Measurements from ENCODE around the gene RHEBL1. TPM values are rescaled to one million over a fixed set of nuclear protein-coding genes. Genes with fewer than 3 reads are reported as not detected.

The RHEBL1 gene
- total RNA-seq, 1 donor from 2014 or later: 5.3 TPM

DNA sequence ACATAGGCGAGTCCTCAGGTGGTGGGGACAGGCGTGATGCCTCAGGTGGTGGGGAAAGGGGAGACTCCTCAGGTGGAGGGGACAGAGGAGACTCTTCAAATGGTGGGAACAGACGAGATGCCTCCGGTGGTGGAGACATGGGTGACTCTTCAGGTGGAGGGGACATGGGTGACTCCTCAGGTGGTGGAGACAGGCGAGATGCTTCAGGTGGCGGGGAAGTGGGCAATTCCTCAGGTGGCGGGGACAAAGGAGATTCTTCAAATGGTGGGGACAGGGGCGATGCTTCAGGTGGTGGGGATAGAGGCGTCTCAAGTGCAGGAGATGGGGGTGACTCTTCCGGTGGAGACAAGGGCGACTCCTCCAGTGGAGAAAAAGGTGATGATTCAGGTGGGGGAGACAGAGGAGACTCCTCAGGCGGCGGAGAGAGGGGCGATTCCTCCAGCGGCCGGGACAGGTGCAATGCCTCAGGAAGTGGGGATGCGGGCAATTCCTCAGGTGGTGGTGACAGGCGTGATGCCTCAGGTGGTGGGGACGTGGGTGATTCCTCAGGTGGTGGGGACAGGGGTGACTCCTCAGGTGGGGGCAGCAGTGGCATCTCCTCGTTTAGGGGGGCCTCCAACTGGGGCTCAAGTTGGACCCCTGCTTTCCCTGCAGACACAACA, 17.9 kb downstream of the RHEBL1 start:
- Histone ChIP-seq H4K20me1 (ENCODE audit: low read depth) (peaks cover 60% of the 10 kb centered on the region), H2AFZ (replicated peaks) (no peak overlapping the region), H3K4me1 (peaks cover 8% of the 10 kb centered on the region), H3K4me3 (no peak overlapping the region), H3K36me3 (no peaks in the 10 kb centered on the region), H3K27me3 (no peaks in the 10 kb centered on the region), H3K79me2 (ENCODE audit: low read depth) (peaks cover 28% of the 10 kb centered on the region), H3K4me2 (no peak overlapping the region), H3K9me3 (ENCODE audit: low read depth) (no peaks in the 10 kb centered on the region), H3K9ac (no peak overlapping the region), H3F3A (ENCODE audit: low read depth) (no peaks in the 10 kb centered on the region), H3K27ac (no peak overlapping the region)
- Mint-ChIP-seq H3K4me1 (peaks cover 19% of the 10 kb centered on the region), H3K4me3 (peak overlapping the region; percentile 6), H3K27me3 (ENCODE audit: insufficient read depth, low read depth) (peaks cover 12% of the 10 kb centered on the region), H3K27ac (no peak overlapping the region), H3K36me3 (peaks cover 49% of the 10 kb centered on the region), H3K9me3 (no peaks in the 10 kb centered on the region)
- no peak for DNase-seq (ENCODE audit: low spot score)
- TF ChIP-seq EZH2phosphoT487 (IDR thresholded peaks at IDR 0.05): no peak
- TF ChIP-seq, protein P1, sequence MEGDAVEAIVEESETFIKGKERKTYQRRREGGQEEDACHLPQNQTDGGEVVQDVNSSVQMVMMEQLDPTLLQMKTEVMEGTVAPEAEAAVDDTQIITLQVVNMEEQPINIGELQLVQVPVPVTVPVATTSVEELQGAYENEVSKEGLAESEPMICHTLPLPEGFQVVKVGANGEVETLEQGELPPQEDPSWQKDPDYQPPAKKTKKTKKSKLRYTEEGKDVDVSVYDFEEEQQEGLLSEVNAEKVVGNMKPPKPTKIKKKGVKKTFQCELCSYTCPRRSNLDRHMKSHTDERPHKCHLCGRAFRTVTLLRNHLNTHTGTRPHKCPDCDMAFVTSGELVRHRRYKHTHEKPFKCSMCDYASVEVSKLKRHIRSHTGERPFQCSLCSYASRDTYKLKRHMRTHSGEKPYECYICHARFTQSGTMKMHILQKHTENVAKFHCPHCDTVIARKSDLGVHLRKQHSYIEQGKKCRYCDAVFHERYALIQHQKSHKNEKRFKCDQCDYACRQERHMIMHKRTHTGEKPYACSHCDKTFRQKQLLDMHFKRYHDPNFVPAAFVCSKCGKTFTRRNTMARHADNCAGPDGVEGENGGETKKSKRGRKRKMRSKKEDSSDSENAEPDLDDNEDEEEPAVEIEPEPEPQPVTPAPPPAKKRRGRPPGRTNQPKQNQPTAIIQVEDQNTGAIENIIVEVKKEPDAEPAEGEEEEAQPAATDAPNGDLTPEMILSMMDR (IDR thresholded peaks at IDR 0.05): no peak

DNA sequence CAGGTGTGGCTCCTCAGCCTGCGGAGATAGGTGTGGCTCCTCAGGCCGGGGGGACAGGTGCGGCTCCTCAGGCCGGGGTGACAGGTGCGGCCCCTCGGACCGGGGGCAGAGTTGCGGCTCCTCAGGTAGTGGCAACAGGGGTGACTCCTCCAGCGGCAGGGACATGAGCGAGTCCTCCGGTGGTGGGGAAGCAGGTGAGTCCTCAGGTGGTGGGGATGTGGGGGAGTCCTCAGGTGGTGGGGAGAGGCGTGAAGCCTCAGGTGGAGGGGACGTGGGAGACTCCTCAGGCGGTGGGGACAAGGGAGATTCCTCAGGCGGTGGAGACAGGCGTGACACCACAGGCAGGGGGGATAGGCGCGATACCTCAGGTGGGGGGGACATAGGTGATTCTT, 18.4 kb downstream of the RHEBL1 start:
- Histone ChIP-seq H2AFZ (replicated peaks) (no peak overlapping the region), H4K20me1 (ENCODE audit: low read depth) (peaks cover 55% of the 10 kb centered on the region), H3K9me3 (ENCODE audit: low read depth) (no peaks in the 10 kb centered on the region), H3K27ac (no peak overlapping the region), H3K9ac (no peak overlapping the region), H3K4me2 (no peak overlapping the region), H3K79me2 (ENCODE audit: low read depth) (peaks cover 23% of the 10 kb centered on the region), H3F3A (ENCODE audit: low read depth) (no peaks in the 10 kb centered on the region), H3K4me3 (no peak overlapping the region), H3K4me1 (peaks cover 3% of the 10 kb centered on the region), H3K27me3 (no peaks in the 10 kb centered on the region), H3K36me3 (no peaks in the 10 kb centered on the region)
- Mint-ChIP-seq H3K27me3 (ENCODE audit: insufficient read depth, low read depth) (peaks cover 14% of the 10 kb centered on the region), H3K27ac (no peak overlapping the region), H3K36me3 (peaks cover 52% of the 10 kb centered on the region), H3K4me1 (peaks cover 13% of the 10 kb centered on the region), H3K9me3 (no peaks in the 10 kb centered on the region), H3K4me3 (peak overlapping the region; percentile 6)
- no peak for DNase-seq (ENCODE audit: low spot score)
- TF ChIP-seq EZH2 (IDR thresholded peaks at IDR 0.05) (no peak), EZH2phosphoT487 (IDR thresholded peaks at IDR 0.05) (no peak)
- TF ChIP-seq, protein P1 (IDR thresholded peaks at IDR 0.05): no peak

DNA sequence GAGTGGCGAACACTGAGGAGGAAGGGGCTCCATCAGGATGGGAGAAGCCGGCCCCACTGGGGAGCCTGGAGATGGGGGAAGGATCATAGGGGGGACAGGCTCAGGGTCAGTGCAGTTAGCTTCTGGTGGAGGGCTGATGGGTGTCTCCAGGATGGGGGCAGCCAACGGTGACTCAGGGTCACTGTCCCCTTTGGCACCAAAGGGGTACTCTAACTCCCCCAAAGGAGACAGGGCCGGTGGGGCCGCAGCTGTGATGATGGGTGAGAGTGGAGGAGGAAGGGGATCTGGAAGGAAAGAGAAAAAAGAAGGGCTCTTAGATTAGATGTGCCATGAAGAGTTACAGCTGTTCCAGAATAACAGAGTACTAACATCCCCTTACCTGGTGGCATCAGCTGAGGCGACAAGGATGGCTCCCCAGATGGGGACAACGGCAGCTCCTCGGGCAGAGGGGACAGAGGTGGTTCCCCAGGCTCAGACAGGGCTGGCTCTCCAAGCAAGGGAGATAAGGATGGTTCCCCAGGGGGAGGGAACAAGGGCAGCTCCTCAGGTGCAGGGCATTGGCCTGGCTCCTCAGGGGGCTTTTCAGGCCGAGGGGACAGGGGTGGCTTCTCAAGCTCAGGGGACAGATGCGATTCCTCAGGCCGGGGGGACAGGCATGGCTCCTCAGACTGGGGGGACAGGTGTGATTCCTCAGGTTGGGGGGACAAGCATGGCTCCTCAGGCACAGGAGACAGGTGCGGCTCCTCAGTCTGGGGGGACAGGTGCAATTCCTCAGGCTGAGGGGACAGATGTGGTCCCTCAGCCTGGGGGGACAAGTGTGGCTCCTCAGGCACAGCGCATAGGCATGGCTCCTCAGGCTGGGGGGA, 19.0 kb downstream of the RHEBL1 start:
- Mint-ChIP-seq H3K4me3 (no peak overlapping the region), H3K27ac (no peak overlapping the region), H3K9me3 (no peaks in the 10 kb centered on the region), H3K36me3 (peaks cover 59% of the 10 kb centered on the region), H3K4me1 (peaks cover 7% of the 10 kb centered on the region), H3K27me3 (ENCODE audit: insufficient read depth, low read depth) (peaks cover 14% of the 10 kb centered on the region)
- Histone ChIP-seq H3K36me3 (no peaks in the 10 kb centered on the region), H3K9me3 (ENCODE audit: low read depth) (no peaks in the 10 kb centered on the region), H2AFZ (replicated peaks) (no peak overlapping the region), H3K4me2 (no peak overlapping the region), H3K79me2 (ENCODE audit: low read depth) (peaks cover 16% of the 10 kb centered on the region), H4K20me1 (ENCODE audit: low read depth) (peaks cover 48% of the 10 kb centered on the region), H3K27me3 (no peaks in the 10 kb centered on the region), H3K9ac (no peak overlapping the region), H3K4me3 (no peak overlapping the region), H3K4me1 (no peaks in the 10 kb centered on the region), H3F3A (ENCODE audit: low read depth) (no peaks in the 10 kb centered on the region), H3K27ac (no peak overlapping the region)
- TF ChIP-seq, protein P1 (IDR thresholded peaks at IDR 0.05): no peak
- no peak for TF ChIP-seq EZH2 (IDR thresholded peaks at IDR 0.05)
- TF ChIP-seq EZH2phosphoT487 (IDR thresholded peaks at IDR 0.05): no peak
- DNase-seq (ENCODE audit: low spot score): no peak
